ENCODE measurements around the gene CCDC71.

GRCh38 chr3:49122886-49123545 is 43.1 kb downstream of the CCDC71 start:
- TF ChIP-seq CTCF (IDR thresholded peaks at IDR 0.05) (no peak), POLR2A (IDR thresholded peaks at IDR 0.05; ENCODE audit: low read depth) (no peak)
